Measurements from ENCODE around the gene WIPI1.

The WIPI1 gene

DNA sequence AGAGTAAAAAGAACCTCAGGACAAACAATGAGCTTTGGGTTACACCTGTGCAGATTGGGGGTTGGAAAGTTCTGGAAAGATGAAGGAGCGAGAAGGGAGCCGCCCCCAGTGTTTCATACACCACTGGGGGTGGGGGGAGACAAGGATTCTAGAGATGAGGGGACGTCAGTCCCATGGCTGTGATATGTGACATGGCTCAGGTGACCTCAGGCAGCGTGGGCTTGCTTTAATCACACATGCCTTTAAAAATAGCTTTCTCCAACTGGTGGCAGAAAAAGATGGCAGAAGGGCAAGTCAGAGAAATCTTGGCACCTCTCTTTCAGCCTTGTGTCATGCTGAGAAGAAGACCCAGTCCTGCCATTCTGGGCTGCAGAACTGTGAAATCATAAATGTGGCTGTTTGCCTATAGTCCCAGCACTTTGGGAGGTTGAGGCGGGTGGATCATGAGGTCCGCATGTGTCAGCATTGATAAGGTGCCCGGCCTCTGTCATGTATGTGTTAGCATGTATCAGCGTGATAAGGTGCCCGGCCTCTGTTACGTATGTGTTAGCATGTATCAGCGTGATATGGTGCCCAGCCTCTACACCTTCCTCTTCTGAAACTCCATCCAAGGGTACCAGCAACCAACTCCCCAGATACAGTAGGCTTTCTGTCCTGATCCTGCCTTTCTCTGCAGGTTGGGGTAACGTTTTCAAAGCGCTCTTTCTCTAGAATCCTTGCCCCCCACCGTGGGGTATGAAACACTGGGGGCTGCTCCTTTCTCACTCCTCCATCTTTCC, 25.0 kb downstream of the WIPI1 start:
- no peak for DNase-seq (ENCODE audit: low spot score)
- H3K4me3 ChIP-seq: no peak overlapping the region
- no peak overlapping the region for H3K27ac ChIP-seq
- TF ChIP-seq, protein P1, sequence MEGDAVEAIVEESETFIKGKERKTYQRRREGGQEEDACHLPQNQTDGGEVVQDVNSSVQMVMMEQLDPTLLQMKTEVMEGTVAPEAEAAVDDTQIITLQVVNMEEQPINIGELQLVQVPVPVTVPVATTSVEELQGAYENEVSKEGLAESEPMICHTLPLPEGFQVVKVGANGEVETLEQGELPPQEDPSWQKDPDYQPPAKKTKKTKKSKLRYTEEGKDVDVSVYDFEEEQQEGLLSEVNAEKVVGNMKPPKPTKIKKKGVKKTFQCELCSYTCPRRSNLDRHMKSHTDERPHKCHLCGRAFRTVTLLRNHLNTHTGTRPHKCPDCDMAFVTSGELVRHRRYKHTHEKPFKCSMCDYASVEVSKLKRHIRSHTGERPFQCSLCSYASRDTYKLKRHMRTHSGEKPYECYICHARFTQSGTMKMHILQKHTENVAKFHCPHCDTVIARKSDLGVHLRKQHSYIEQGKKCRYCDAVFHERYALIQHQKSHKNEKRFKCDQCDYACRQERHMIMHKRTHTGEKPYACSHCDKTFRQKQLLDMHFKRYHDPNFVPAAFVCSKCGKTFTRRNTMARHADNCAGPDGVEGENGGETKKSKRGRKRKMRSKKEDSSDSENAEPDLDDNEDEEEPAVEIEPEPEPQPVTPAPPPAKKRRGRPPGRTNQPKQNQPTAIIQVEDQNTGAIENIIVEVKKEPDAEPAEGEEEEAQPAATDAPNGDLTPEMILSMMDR (IDR thresholded peaks at IDR 0.05): no peak

DNA sequence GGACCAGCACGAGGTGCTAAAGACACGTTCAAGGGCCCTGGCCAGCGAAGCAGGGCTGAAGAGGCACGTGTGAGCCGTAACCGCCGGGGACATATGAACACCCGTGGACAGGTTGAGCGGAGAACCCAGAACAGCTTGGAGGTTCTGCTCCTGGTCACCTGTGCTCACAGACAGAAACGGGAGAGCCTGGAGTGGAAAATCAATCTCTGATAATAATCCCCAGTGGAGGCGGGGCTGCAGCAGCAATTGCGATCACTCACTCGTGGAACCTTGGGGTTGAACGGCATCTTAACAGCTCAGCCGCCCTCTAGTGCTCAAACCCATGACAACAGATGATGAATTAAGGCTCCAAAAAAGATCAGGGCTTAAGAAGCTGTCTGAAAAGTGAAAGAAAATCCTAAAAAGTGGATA, 25.6 kb downstream of the WIPI1 start:
- no peak for DNase-seq (ENCODE audit: low spot score)

DNA sequence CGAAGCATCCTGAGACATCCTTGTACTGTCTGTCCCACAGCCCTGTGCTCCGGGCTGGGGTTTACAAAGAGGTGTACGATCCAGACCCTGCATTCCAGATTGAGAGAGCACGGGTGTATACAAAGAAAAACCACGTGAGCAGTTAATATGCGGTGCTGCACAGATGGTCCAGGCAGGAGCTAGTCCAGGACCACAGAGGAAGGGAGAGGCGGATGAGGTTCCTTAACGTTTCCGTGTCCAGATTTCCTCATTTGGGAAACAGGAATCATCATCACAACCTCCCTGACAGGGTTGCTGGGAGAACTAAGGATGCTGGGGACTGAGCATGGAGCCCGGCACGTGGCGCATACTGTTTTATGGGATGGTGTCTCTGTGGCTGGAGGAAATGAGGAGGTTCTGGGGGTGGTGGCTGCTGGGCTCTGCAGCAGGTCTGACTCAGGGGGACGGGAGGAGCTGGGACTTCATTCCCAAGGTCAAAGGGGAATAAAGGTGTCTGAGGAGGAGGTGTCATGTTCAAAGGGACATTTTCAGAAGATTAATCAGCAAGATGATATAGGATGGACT, 26.2 kb downstream of the WIPI1 start:
- H3K27ac ChIP-seq: no peak overlapping the region
- no peak for DNase-seq (ENCODE audit: low spot score)
- TF ChIP-seq, protein P1 (IDR thresholded peaks at IDR 0.05): no peak
- no peak overlapping the region for H3K4me3 ChIP-seq

More for the DNA sequence above, 25.6 kb downstream of the WIPI1 start:
- Histone ChIP-seq H3K4me3 (no peak overlapping the region), H3K27ac (no peak overlapping the region)
- TF ChIP-seq, protein P1 (IDR thresholded peaks at IDR 0.05): no peak

DNA sequence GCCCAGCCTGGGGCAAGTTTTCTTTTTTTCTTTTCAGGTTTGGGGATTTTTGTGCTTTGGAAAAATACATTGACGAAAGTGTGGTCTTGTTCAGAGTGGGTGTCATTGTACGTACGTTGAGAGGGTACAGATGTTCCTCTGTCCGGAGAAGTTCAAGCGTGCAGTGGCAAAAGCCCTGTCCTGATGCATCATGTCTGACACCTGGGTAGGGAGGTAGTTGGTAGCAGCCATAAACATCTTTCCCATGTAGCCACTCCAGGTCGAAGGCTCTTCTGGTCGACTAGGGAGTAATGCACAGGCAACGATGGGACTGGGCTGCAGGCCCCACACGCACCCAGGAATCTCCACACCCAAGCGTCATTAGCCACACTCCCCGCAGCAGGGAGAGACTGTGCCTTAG, 27.4 kb downstream of the WIPI1 start:
- Histone ChIP-seq H3K4me3 (no peak overlapping the region), H3K27ac (no peak overlapping the region)
- TF ChIP-seq, protein P1 (IDR thresholded peaks at IDR 0.05): no peak
- no peak for DNase-seq (ENCODE audit: low spot score)

DNA sequence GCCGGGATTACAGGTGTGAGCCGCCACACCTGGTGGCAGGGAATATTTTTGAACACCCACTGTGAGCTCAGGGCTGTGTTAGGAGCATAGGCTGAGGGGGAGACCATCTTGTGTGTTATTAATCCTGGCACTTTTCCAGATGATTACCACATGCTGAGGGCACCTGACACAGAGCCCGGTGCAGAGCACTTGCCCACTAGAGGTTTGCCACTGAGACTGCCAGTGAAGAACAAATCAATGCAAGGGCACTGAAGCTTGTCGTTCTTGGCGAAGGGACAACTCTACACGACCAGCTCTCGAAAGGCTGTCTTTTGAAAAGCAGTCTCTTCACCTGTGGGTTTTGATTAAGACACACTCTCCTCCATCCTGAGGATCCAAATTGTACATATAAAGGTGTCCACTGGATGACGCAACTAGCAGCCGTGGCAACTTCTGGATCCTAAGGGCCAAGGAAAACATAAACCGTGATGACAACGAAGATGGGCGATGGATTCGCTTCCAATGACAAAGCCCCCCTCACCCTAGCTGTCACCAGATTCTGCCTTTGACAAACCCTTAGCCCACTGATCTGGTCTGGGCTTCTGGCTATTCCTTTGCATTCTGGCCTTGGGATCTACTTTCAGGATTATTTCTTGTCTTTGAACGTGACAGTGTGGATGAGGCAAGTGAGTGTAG, 28.7 kb downstream of the WIPI1 start:
- DNase-seq (ENCODE audit: low spot score): no peak
- Histone ChIP-seq H3K4me3 (no peak overlapping the region), H3K27ac (no peak overlapping the region)
- TF ChIP-seq, protein P1 (IDR thresholded peaks at IDR 0.05): no peak

DNA sequence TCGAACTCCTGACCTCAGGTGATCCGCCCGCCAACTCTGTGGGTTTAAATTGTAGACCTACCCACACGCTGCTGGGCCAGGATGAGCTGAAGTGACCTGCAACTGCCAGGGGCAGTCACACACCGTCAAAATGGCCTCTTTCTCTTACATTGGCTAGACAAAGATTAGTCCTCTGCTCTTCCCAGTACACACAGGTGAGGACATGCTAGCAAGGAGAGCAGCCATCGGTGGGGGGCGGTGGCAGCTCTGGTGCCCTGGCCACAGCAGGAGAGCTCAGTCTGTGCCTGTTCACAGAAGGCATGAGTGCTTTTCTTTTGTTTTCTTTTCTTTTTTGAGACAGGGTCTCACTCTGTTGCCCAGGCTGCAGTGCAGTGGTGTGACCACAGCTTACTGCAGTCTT, 29.7 kb downstream of the WIPI1 start:
- Histone ChIP-seq H3K4me3 (no peak overlapping the region), H3K27ac (no peak overlapping the region)
- TF ChIP-seq, protein P1 (IDR thresholded peaks at IDR 0.05): no peak
- no peak for DNase-seq (ENCODE audit: low spot score)

Measured in coronary artery (tissue), 2 donors.